ENCODE data around the gene DDX21. TPM values are rescaled to one million over a fixed set of nuclear protein-coding genes. Genes with fewer than 3 reads are reported as not detected.

Gene DDX21
- total and polyA plus RNA-seq, 9 of the 15 experiments (the other 6 are each of a cell fraction or from before 2014, with no cell fraction given), result 143 to 365 (median 281) TPM

GRCh38 chr10:68955832-68956532 lies at the start of gene DDX21 (continued):
- TF ChIP-seq ZNF280A (IDR thresholded peaks at IDR 0.05; ENCODE audit: low read depth, partially characterized antibody), result no peak
- TF ChIP-seq ZNF121 (CRISPR knock-in tag; conservative IDR thresholded peaks at IDR 0.05), result no peak
- peak; percentile 89 for TF ChIP-seq ZBTB12 (CRISPR knock-in tag; IDR thresholded peaks at IDR 0.05)
- TF ChIP-seq ZNF445 (CRISPR knock-in tag; IDR thresholded peaks at IDR 0.05; ENCODE audit: low read depth), result no peak
- no peak for TF ChIP-seq ZNF146 (CRISPR knock-in tag; IDR thresholded peaks at IDR 0.05; ENCODE audit: unreplicated experiment)
- TF ChIP-seq DNMT1 (IDR thresholded peaks at IDR 0.05), result no peak
- TF ChIP-seq CBFA2T3 (IDR thresholded peaks at IDR 0.05), result no peak

GRCh38 chr10:68924593-68924992 lies 31.4 kb upstream of the DDX21 start:
- no peak for FAIRE-seq
- CTCF ChIA-PET (ENCODE audit: low intra/inter-chr PET ratio), result no interaction called here
- no peak overlapping the region for H3K9ac ChIP-seq (ENCODE audit: insufficient read depth in 1 of 2, low read depth in 2 of 2, low read length in 2 of 2)
- no peaks in the 10 kb centered on the region for H4K20me1 ChIP-seq (replicated peaks; ENCODE audit: control insufficient read depth, insufficient read depth, low read length)
- H3K36me3 ChIP-seq (ENCODE audit: control insufficient read depth, insufficient read depth, low read length), result peaks cover 29% of the 10 kb centered on the region; the same call in 1 of the 3 replicates
- no peaks in the 10 kb centered on the region for H3K9me1 ChIP-seq (ENCODE audit: control insufficient read depth, insufficient read depth, low read length)
- H3K27ac ChIP-seq (ENCODE audit: extremely low read depth, low read depth, low read length), result no peak overlapping the region
- in situ Hi-C loops (cut with MboI), result no loop called here
- H3K9me3 ChIP-seq (replicated peaks; ENCODE audit: control insufficient read depth, insufficient read depth, low read depth, low read length), result no peaks in the 10 kb centered on the region
- no peak for ATAC-seq
- H2AFZ ChIP-seq (ENCODE audit: low read depth, low read length), result no peak overlapping the region
- no TSS peak for BruUV-seq (replicated peaks)
- no peak overlapping the region for H3K4me2 ChIP-seq (ENCODE audit: insufficient read depth, low read length)
- intact Hi-C loops (cut with micrococcal nuclease), result no loop called here
- peaks cover 4% of the 10 kb centered on the region; the same call in 2 of the 3 replicates for H3K79me2 ChIP-seq (ENCODE audit: control insufficient read depth, insufficient read depth, low read length)
- DNase-seq (ENCODE audit: extremely low read depth in 1 of 4, low spot score in 3 of 4), result no peak
- no peak overlapping the region for H3K4me3 ChIP-seq
- no peaks in the 10 kb centered on the region for H3K27me3 ChIP-seq (ENCODE audit: control insufficient read depth in 2 of 2, insufficient read depth in 2 of 2, low read length in 2 of 2)
- POLR2A ChIA-PET, result interaction anchor here (1.0 to 1.3 kb wide), 4 partner anchors 10 to 48 kb away, joined by 3 to 4 read pairs (median 4); no protein-coding TSS in a partner anchor
- no peaks in the 10 kb centered on the region for H3K4me1 ChIP-seq (replicated peaks in 1 of 2; ENCODE audit: control insufficient read depth in 2 of 2, insufficient read depth in 2 of 2, low read length in 2 of 2)
- TF ChIP-seq FOXA1 (IDR thresholded peaks at IDR 0.05; ENCODE audit: borderline replicate concordance) (no peak), NFRKB (IDR thresholded peaks at IDR 0.05; ENCODE audit: low read depth) (no peak), FOXA3 (CRISPR knock-in tag; conservative IDR thresholded peaks at IDR 0.05 in 1 of 2, IDR thresholded peaks at IDR 0.05 in 1 of 2) (no peak), ATF7 (IDR thresholded peaks at IDR 0.05) (no peak), PHB (CRISPR knock-in tag; IDR thresholded peaks at IDR 0.05) (no peak), PKNOX1 (IDR thresholded peaks at IDR 0.05) (no peak)

Data from K562 (cell line).